Esophagus muscularis mucosa (tissue), 4 donors: ENCODE data around the gene UBTD1.

Source experiments
- CTCF ChIP-seq, 3 experiments: fragments of 200-600 bp in 2 of 3; fragments of 450-650 bp in 1 of 3; sonication (generic) in 2 of 3; IDR thresholded peaks; one replicate each; pipeline ENCODE4 v1.5.1; 2017 to 2019; ENCODE audit warnings: antibody characterized with exemption in 3 of 3, mild to moderate bottlenecking in 2 of 3, moderate library complexity in 1 of 3
- EP300 ChIP-seq: sonication (generic); formaldehyde crosslinking; IDR thresholded peaks from one replicate; pipeline ENCODE4 v1.6.1; 2017; ENCODE audit warnings: antibody characterized with exemption
- POLR2A ChIP-seq: fragments of 450-650 bp; IDR thresholded peaks from one replicate; pipeline ENCODE4 v1.6.1; 2017; ENCODE audit warnings: antibody characterized with exemption, moderate library complexity, mild to moderate bottlenecking, low read depth
- POLR2AphosphoS5 ChIP-seq, 2 donors: sonication (generic); formaldehyde crosslinking; IDR thresholded peaks; one replicate each; pipeline ENCODE4 v1.6.1; 2017; ENCODE audit warnings: antibody characterized with exemption in 2 of 2

- no peak for TF ChIP-seq CTCF (IDR thresholded peaks at IDR 0.05)
- TF ChIP-seq POLR2A: no peak
- no peak for TF ChIP-seq POLR2AphosphoS5 (IDR thresholded peaks at IDR 0.05)
- TF ChIP-seq EP300: no peak
These were observed 74.3 kb downstream of the UBTD1 start for GRCh38 chr10:97573021-97573420.
